HG03196 (cell line): Measurements from ENCODE around the gene LYRM4.

Experiments
- ATAC-seq: cut with Tn5 transposase; IDR thresholded peaks from one replicate; pipeline ENCODE4 v1.9.1; 2021; ENCODE audit not compliant: unreplicated experiment

Gene LYRM4

DNA sequence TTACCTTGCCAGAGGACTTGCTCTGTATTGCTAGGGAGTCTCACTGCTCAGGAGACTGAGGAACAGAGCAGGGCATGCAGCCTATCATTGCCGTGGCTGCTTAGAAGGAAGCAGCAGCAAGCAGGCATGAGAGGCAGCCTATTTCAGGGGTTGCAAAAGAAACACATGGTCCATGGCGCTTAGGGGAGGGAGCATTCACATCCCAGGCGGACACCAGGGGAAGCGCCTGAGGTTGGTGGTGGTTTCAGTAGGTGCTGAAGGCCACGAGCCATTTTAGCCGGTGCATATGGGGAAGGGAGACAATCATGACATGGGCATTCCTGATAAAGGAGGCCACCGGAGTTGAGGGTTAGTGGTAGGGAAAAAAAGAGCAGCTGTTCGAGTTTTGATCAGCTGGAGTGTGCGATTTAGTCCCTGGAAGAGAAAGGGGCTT, 21.5 kb upstream of the LYRM4 start:
- ATAC-seq: no peak

- ATAC-seq: no peak
Measured at GRCh38 chr6:5280920-5281319, 20.2 kb upstream of the LYRM4 start.

- no peak for ATAC-seq
Measured at GRCh38 chr6:5279891-5280338, 19.2 kb upstream of the LYRM4 start.

DNA sequence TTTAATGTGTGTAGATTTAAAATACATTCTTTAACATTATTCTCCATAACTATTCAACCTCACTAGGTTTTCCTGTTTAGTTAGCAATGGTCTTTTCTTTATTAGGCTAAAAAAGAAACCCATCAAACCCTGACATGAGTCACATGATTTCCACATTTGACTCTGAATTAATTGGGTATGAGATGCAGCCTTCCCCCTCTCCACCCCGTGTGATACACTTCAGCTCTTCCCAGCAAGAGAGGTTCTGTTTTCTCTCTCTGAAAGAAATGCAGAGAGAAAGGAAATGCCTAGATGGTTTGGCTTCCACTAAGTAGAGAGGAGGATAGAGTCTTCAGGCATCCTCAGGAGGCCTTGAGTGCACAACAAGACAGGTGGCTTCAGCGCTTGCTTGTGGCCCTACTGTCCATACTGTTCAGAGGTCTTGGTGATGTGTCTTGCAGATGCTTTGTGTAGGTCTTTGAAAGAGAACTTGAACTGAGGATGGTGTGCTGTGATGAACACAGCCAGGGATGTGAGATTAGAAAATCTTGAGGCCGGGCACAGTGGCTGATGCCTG, 17.9 kb upstream of the LYRM4 start:
- ATAC-seq: no peak

DNA sequence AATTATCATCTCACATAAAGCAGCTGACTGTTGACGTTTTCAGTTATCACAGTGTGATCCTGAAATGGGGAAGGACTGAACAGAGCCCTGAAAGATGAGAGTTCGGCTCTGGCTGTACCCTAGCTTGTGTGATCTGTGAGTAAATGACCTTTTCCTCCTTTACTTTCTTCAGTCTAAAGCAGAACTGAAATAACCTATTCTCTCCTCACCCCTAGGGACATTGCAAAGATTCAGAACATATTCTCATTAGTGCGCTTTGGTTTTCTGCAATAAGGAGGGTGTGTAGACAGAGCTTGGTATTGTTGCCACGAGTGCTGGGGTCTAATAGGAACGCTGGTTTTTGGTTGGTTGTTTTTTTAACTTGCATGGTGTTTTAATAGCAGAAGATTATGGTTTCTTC, 17.3 kb upstream of the LYRM4 start:
- ATAC-seq: no peak

- ATAC-seq: no peak
Measured at GRCh38 chr6:5277589-5277988, 16.8 kb upstream of the LYRM4 start.

GRCh38 chr6:5276581-5276980, 15.8 kb upstream of the LYRM4 start:
- ATAC-seq: no peak

DNA sequence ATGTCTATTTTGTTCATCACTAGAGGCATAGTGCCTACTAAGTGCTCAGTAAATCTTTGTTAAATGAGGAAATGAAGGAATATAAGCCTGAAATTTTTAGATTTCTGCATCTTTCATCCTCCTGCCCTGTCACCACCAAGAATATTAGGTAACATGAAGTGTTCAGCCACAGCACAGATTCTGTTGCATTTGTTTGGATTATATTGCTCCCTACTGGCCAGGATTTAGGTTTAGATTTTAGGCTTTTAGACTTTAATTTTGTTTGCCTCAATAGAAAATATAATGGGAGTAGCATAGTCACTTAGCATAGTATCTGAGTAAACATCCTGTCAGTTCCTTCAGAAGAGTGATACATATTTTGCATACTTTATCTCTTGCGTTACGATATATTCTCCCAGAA, 14.7 kb upstream of the LYRM4 start:
- no peak for ATAC-seq

DNA sequence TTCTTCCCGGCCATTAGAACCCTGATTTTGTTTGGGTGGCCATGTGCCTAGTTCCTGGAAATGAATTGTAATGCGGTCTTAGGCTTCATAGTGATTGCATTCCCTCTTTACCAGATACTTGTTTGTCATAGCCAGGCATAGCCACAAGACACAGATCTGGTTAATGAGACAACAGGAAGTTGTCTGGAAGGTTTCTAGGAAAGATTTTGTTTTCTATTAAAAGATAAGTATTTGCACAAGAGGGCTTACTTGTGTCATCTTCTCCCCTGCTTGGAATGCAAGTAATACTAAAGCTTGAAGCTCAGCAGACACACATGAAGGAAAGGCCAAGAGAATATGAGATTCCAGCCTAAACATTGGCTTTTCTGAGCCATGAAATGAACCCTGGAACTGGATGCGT, 13.5 kb upstream of the LYRM4 start:
- ATAC-seq: no peak

GRCh38 chr6:5271926-5272325, 11.2 kb upstream of the LYRM4 start:
- ATAC-seq: no peak

- no peak for ATAC-seq
Measured at GRCh38 chr6:5270093-5270680, 9.4 kb upstream of the LYRM4 start.

GRCh38 chr6:5266423-5266822, 5.7 kb upstream of the LYRM4 start:
- ATAC-seq: no peak

- ATAC-seq: no peak
Measured at GRCh38 chr6:5261545-5262109, 877 bp upstream of the LYRM4 start.

- ATAC-seq: peak; percentile 53
Measured at GRCh38 chr6:5260111-5260620, 584 bp downstream of the LYRM4 start.

DNA sequence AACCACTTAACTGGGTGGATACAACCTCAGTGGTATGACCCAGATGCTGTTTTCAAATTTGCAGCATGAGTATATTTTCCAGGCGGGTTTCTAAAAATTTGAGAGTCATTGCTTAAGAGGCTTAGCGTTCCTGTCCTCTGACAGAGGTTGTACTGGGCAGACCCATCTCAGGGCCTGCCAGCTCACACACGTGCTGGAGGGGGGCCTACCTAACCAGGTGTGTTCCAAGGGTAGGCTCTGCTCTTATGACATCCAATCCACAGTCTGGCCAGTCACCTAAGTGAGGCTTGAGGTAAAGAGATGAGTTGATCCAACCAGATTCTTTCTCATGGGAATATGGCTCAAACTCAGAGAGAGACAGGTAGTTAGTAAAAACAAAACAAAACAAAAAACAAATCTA, 1.3 kb downstream of the LYRM4 start:
- ATAC-seq: no peak

GRCh38 chr6:5257400-5257799, 3.4 kb downstream of the LYRM4 start:
- ATAC-seq: no peak

DNA sequence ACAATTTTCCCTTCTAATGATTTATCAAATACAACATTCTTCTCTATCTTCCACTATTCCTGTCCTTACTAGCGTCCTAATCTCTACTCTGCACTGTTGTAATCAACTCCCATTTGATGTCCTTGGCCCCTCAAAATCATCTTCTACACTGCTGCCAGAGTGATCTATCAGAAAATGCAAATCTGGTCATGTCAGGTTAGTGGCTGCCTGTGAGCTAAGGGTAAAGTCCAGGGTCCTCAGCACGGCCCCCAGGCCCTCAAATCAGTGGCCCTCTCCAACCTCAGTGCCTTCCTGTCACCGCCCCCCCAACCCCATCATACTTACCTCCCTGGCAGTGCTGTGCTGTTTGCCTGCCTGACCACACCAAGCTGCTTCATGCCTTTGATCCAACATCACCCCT, 3.8 kb downstream of the LYRM4 start:
- ATAC-seq: no peak

DNA sequence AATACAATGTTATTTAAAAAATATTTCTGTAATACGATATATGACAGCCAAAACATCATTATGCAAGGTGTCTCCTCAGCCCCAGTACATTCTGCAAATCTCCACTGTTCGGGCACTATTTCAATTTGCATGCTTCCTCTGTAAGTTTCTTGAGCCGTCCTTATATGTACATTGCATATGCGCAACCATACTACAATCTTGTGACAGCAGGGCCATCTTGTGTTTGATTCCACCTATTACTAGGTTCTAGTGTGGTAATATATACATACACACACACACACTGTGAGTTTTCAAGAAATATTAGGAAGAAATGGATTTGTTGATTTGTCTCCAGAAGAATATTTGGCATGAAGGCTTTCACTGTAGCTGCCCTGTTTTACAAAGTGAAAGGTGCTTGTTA, 9.8 kb downstream of the LYRM4 start:
- ATAC-seq: no peak

- no peak for ATAC-seq
Measured at GRCh38 chr6:5250451-5250850, 10.3 kb downstream of the LYRM4 start.

DNA sequence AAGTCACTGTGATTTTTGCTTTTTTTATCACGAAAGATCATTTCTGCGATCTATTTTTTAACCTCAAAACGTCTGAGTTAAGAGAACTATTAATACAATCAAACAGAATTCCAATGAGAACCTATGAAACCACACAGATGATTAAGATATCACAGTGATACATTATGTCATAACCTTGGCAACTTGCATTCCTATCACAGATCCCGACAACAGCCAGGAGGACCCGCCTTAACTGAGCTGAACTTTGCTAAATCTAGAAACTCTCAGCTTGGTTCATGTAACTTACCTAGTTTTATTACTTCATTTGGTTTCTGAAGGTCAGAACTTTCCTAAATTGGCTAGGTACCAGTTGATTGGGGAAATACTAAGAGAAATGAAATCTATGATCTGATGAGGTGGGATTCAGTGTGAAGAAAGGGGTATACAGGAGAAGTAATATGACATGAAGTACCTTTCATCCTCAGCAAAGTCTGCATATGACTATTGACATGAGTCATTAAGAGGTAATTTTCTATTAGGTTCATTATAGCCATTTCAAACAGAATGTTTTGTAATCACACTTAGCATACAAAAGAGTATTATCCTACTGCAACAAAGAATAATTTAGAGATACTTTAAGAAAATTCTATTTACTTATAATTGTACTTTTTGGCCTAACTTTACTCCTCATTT, 11.2 kb downstream of the LYRM4 start:
- no peak for ATAC-seq

DNA sequence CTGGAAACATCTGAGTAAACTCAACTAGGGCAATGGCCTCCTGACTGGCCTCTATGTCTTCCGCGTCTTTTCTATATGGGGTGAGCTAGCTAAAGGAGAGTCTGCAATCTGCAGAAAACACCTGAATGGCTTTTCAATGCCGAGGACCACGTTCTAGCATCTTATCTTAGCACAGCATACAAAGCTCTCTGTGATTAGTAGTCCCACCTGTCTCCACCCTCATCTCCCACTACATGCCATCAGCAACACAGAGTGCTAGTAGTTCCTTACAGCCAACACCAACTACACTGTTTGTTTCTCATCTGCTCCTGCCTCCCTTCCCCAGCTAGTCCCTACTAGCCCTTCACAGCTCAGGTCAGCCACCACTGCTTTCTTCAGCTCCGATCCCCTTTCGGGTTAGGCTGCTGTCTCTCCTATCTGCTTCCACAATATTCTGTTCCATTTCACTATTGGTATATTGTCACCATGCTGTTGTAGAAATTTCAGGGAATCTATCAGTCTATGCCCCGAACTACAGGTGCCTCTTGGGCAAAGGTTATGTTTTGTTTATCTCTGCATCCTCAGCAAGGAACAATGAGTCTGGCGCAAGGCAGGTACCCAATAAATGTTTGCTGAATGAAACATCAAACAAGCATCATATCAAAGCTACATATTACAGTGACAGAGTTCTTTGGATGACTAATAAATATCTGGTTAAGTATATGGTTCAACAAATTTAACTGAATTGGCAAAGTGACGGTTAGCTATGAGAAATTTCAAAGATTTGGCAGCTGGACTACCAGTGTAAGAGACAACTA, 12.2 kb downstream of the LYRM4 start:
- no peak for ATAC-seq
